ENCODE results near the gene GPR142.

The GPR142 gene

DNA sequence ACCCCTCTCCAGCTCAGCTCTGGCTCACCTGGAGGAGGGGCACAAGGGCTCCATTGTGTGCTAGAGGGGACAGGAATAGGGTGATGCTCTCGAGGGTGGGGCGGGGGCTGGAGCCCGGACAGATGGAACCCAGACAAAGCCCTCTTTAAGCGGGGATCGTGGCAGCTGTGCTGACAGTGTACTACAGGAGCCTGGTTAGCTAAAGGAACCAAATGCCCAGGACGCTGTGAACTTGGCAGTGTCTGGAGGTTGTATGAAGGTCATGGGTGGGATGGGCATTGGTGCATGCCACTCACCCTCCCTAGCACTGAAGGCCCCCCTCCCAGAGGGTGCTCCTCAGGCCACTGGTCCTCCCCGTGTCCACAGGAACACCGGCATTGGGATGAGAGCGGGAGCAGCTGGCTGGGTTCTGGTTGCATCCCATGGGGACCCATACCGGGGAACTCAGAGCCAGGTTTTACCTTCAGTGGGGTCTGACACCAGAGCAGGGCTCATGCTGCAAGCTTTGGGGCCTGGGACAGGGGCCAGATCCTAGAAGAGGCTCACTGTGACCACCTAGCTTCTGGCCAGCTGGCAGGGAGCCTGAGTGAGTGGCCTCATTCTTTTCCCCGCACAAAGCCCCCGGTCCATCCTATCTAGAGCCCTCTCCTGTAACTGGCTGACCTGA lies 29.3 kb upstream of the GPR142 start:
- TF ChIP-seq ZNF274 (IDR thresholded peaks at IDR 0.05; ENCODE audit: low read depth, low read length) = no peak
- H3K4me3 ChIP-seq (ENCODE audit: low read length) = no peak overlapping the region

DNA sequence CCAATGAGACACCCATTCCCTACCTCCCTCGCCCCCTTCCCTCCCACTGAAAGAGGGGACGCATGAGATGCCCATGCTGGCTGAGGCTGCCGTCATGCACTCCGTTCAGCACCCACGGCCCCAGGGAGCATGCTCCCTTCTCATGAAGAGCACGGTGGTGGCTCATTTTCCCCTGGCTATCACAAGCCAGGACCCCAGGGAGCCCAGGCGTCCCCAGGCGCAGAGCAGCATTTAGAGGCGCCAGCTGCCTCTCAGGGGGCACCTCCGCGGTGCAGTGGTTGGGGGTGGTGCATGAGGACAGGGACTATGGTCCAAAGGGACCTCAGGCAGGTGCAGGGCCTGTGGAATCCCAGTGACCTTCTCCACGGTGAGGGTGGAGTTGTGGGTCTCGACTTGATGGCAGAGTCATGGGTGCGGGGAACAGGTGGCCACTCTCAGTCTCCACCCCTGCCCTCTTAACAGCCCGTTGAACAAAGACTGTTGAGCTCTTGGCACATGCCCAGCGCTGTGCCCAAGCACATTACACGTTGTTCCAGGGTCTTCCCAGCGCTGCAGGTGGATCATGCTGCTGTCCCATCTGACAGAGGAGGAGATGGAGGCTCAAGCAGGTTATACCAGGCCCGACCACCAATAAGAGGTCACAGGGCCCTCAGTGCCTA lies 27.6 kb upstream of the GPR142 start:
- no peak for TF ChIP-seq ZNF274 (IDR thresholded peaks at IDR 0.05; ENCODE audit: low read depth, low read length)

DNA sequence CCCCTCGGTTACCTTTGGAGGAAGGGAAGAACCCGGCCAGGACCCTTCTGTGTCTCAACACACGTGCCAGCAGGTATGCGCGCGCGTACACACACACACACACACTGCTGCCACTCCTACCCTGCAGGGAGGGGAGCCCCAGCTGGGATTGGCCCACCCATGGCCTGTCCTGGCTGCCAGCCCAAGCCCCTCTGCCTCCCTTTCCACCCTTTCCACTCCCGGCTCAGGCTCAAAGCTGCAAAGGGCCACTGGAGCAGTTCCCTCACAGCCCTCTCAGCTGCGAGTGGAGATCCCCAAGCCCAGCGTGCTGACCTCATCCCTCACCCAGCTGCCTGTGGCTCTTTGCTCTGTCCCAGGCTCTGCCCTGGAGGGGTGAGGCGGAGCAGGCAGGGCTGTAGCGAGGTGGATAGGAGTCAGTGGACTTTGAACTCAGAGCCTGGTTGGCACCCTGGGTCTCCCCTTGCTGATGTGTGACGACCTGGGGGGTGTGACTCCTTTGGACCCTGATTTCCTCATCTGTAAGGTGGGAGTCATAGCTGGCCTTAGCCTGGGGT lies 26.8 kb upstream of the GPR142 start:
- no peak overlapping the region for H3K4me3 ChIP-seq (ENCODE audit: low read length)
- TF ChIP-seq ZNF274 (IDR thresholded peaks at IDR 0.05; ENCODE audit: low read depth, low read length) = no peak

More for the DNA sequence above, 27.6 kb upstream of the GPR142 start:
- H3K4me3 ChIP-seq (ENCODE audit: low read length) = no peak overlapping the region

DNA sequence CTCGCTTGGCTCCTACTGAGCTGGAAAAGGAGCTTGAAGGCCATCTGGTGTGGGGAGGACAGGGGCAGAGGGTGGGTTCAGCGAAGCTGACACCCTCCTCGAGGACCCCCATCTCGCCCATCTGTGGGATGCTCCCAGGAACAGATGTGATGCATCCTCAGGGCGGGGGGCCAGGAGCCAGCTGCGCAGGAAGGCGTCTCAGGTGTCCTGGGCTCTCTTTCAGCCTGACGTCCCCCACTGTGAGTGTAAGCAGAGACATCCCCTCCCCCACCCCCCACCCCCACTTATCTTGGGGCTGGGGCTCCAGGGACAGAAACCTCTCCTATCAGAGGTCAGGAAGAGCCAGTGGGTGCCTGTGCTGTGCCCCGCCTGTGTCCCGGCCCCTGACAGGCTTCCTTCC lies 25.1 kb upstream of the GPR142 start:
- no peak for TF ChIP-seq ZNF274 (IDR thresholded peaks at IDR 0.05; ENCODE audit: low read depth, low read length)
- H3K4me3 ChIP-seq (ENCODE audit: low read length) = no peak overlapping the region

DNA sequence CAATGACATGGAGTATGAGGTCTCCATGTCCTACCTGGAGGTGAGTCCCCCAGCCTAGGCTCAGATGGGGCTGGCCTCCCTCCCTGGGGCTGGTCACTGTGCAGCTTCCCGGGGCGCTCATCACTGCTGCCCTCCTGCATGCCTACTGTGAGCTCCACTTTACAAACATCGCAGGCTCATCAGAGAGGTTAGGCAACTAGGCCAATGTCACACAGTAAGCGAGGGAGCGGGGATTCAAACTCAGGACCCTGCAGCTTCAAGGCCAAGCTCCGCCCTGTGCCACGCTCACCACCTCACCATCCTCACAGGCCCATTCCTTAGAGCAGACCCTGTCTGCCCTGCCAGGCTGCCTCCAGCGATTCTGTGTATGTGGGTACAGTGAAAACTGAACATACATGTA lies 24.2 kb upstream of the GPR142 start:
- H3K4me3 ChIP-seq (ENCODE audit: low read length) = no peak overlapping the region
- TF ChIP-seq ZNF274 (IDR thresholded peaks at IDR 0.05; ENCODE audit: low read depth, low read length) = no peak

DNA sequence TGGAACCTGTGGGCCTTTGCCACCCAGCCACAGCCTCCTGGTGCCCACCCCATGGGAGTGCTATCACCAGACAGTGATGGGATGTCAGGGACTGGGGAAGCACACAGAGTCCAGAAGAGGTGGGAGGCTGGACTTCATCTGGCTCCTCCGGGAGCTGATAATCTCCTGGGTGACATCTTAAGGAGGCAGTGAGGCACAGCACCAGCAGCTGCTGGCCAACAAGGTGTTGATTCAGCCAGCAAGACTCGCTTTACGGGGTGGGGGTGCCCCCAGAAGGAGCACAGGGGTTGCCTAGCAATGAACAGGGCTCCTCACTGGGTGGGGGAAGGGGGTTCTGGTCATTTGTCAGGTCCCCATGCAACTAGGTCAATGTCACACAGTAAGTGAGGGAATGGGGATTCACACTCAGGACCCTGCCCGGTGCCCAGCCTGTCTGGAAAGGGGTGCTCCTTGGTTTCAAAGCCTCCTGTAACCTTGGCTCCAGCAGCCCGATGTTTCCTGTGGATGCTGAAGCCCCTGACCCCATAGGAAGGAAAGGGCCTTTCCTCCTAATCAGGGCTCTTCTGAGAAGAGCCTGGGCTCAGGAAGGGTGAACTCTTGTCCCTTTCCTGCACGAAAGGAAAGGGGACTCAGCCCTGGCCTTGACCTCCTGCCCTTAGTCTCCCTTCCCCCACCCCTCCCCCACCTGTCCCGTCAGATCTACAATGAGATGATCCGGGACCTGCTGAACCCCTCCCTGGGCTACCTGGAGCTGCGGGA lies 23.6 kb upstream of the GPR142 start:
- TF ChIP-seq ZNF274 (IDR thresholded peaks at IDR 0.05; ENCODE audit: low read depth, low read length) = no peak
- H3K4me3 ChIP-seq (ENCODE audit: low read length) = no peak overlapping the region

DNA sequence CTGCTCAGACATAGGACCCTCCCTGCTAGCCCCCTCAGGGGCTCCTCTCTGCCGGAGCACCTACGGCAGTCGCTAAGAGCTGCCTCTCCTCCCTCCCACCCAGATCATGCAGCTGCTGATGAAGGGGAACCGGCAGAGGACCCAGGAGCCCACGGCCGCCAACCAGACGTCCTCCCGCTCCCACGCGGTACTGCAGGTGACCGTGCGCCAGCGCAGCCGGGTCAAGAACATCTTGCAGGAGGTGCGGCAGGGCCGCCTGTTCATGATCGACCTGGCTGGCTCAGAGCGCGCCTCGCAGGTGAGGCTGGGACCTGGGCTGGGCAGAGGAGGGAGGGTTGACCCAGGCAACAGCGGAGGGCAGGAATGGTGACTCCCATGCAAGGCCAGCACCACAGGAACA lies 22.6 kb upstream of the GPR142 start:
- no peak overlapping the region for H3K4me3 ChIP-seq (ENCODE audit: low read length)
- no peak for TF ChIP-seq ZNF274 (IDR thresholded peaks at IDR 0.05; ENCODE audit: low read depth, low read length)

DNA sequence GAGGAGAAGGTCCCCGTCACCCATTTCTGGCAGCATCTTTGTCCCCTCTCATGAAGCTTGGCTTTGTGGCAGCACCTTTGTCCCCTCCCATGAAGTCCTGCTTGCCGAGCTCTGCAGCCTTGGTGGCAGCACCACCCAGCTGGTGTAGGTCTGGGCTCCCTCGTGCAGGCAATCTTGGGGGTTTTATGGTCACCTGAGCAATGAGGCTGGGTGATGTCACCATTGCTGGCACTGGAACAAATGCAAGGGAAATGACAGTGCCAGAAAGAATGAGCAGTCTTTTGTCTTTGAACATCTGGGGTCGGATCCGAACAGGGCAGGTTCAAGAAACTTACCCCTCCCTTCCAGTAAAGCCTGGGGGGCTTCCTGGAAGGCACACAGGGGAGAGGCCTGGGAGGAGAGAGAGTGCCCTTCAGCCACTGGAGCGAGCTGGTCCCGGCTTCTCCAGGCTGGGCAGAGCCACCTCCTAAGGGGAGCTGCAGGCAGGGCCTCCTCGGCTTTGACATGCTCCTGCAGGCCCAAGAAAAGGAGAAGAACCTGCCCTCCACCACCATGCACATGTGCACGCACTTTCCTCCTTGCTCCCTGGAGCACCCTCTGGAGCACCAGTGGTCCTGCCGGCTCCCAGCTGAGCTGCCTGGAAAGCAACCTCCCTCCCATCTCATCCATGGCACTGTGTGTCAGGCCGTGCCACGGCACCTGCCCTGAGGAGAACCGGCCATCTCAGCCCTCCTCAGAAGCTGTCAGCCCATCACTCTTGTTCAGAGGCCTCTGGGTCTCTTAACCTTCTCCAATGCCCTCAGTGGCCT lies 21.7 kb upstream of the GPR142 start:
- no peak overlapping the region for H3K4me3 ChIP-seq (ENCODE audit: low read length)
- TF ChIP-seq ZNF274 (IDR thresholded peaks at IDR 0.05; ENCODE audit: low read depth, low read length) = no peak

DNA sequence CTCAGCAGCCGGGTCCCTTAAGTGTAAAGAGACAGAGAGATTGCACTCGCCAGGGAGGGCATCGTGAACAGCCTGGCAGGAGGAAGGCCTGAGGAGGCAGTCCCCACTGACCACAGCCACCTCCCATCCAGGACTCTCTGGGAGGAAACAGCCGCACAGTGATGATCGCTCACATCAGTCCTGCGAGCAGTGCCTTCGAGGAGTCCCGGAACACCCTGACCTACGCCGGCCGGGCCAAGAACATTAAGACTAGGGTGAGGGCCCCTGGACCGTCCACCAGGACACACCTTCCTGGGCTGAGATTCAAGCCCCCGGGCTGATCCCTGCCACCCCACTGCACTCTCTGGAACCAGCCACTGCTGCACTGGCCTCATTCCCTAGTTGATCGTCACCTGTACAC lies 19.7 kb upstream of the GPR142 start:
- TF ChIP-seq ZNF274 (IDR thresholded peaks at IDR 0.05; ENCODE audit: low read depth, low read length) = no peak
- H3K4me3 ChIP-seq (ENCODE audit: low read length) = no peak overlapping the region

DNA sequence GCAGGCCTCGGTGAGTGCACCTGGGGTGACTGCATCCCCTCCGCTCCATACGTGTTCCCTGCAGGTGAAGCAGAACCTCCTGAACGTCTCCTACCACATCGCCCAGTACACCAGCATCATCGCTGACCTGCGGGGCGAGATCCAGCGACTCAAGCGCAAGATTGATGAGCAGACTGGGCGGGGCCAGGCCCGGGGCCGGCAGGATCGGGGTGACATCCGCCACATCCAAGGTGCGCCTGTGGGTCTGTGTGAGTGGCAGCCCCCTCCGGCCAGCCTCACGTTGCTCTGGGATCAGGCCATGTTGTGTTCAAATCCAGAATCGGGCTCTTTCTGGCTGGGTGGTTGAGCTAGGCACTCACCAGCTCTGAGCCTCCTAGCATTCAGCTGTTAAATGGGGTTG lies 18.2 kb upstream of the GPR142 start:
- no peak for TF ChIP-seq ZNF274 (IDR thresholded peaks at IDR 0.05; ENCODE audit: low read depth, low read length)
- no peak overlapping the region for H3K4me3 ChIP-seq (ENCODE audit: low read length)

DNA sequence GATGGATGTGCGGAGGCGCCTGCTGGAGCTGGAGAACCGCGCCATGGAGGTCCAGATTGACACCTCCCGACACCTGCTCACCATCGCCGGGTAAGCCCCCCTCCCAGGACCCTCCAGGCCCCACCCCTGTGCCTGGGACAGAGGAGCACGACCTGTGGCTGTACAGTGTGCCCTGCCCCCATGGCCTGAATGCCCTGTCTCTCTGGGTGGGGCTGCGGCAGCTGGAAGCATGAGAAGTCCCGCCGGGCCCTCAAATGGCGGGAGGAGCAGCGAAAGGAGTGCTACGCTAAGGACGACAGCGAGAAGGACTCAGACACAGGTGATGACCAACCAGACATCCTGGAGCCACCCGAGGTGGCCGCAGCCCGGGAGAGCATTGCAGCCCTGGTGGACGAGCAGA lies 16.8 kb upstream of the GPR142 start:
- no peak overlapping the region for H3K4me3 ChIP-seq (ENCODE audit: low read length)
- no peak for TF ChIP-seq ZNF274 (IDR thresholded peaks at IDR 0.05; ENCODE audit: low read depth, low read length)

DNA sequence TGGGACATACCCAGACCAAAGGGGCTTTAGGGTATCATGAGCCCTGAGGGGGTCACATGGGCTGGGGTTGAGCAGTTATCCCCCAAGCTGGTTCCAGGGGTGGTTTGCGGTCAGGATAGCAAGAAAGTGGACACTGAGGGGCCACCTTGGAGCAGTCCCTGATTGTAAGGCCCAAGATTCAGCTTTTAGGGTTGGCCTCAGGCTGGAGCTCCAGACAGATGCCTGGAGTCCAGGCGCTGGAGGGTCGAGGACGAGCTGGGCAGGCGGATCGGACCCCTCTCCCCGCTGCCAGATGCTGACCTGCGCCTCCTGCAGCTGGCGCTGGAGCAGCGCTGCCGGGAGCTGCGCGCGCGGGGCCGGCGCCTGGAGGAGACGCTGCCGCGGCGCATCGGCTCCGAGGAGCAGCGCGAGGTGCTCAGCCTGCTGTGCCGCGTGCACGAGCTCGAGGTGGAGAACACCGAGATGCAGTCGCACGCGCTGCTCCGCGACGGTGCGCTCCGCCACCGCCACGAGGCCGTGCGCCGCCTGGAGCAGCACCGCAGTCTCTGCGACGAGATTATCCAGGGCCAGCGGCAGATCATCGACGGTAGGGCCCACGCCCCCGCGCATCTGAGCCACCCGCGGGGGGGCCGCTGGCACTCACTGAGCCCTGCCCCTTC lies 15.6 kb upstream of the GPR142 start:
- no peak overlapping the region for H3K4me3 ChIP-seq (ENCODE audit: low read length)
- no peak for TF ChIP-seq ZNF274 (IDR thresholded peaks at IDR 0.05; ENCODE audit: low read depth, low read length)

DNA sequence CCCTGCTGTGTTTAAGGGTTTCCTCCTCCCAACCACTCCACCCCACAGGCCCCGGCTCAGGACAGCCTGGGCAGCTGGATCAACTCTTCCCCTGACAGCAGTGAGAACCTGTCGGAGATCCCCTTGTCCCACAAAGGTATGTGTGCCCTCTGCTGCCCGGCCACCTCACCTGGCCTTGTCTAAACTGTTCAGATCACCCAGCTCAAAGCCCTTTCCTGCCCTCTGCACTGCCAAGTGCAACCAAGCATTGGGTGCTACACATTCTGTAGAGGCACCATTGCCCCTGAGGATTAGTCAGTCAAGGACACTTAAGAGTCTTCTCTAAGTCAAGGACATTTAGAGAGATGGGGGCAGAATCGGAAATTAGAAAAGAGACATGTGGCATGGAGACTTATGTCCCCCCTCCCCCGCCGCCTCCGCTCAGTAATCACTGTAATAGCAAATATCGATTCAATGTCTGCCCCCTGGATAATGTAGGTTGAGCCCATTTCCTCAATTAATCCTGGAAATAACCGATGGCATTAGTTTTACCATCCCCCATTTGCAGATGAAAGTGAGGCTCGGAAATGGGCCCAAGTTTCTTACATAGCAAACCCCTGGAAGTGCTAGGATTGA lies 13.8 kb upstream of the GPR142 start:
- no peak for TF ChIP-seq ZNF274 (IDR thresholded peaks at IDR 0.05; ENCODE audit: low read depth, low read length)
- H3K4me3 ChIP-seq (ENCODE audit: low read length) = no peak overlapping the region
